A549 treated with dexamethasone at 1 μM for 4 hours (cell line): ENCODE data around the gene FANCG. TPM values are rescaled to one million over a fixed set of nuclear protein-coding genes. Genes with fewer than 3 reads are reported as not detected.

Experiments
- total RNA-seq: library from RNA; stranded (reverse); fragments of 200-300 nt; extraction: Qiagen RNA extraction; gene quantifications from 5 replicates; pipeline ENCODE4 v1.2.3, GENCODE V29; 2022

Gene FANCG
- total RNA-seq: 31.3 to 48.0 TPM (median 47.2 TPM) in 5 replicates

GRCh38 chr9:35079426-35080341 is at the start of gene FANCG:
FANCG (minus strand) TSS chr9:35079942; CDS start chr9:35079524, 418 bp downstream.

GRCh38 chr9:35115680-35116538 is 36.2 kb upstream of the FANCG start, which contains the start of gene ATOSB:
ATOSB (minus strand) TSS chr9:35115862; CDS start chr9:35108274, 7,588 bp downstream.

GRCh38 chr9:35102769-35103659 is 23.3 kb upstream of the FANCG start, which contains the start of gene STOML2:
STOML2 (minus strand) TSS chr9:35103131; CDS start chr9:35103094, 37 bp downstream.

GRCh38 chr9:35096035-35096849 is 16.5 kb upstream of the FANCG start, which contains the start of gene PIGO:
PIGO (minus strand) TSS chr9:35096591; CDS start chr9:35095565, 1,026 bp downstream.

GRCh38 chr9:35072461-35073278 is 7.1 kb downstream of the FANCG start, which contains the start of gene VCP:
VCP (minus strand) TSS chr9:35072625; CDS start chr9:35072353, 272 bp downstream.

Other genes with a start within 250 kb of the FANCG start
- gene PHF24, start 121.7 kb downstream of the FANCG start, total RNA-seq: 0.08 to 0.19 TPM (median 0.14 TPM) in 5 replicates
- 11.7 to 13.9 TPM (median 13.0 TPM) in 5 replicates for gene DNAJB5, start 90.2 kb downstream of the FANCG start, total RNA-seq
- 233 to 308 TPM (median 293 TPM) in 5 replicates for gene VCP, start 7.3 kb downstream of the FANCG start, total RNA-seq
- gene PIGO, start 16.6 kb upstream of the FANCG start, total RNA-seq: 36.4 to 47.2 TPM (median 46.2 TPM) in 5 replicates
- 200 to 254 TPM (median 236 TPM) in 5 replicates for gene STOML2, start 23.2 kb upstream of the FANCG start, total RNA-seq
- 8.8 to 14.3 TPM (median 11.8 TPM) in 5 replicates for gene ATOSB, start 35.9 kb upstream of the FANCG start, total RNA-seq
- gene UNC13B, start 82.1 kb upstream of the FANCG start, total RNA-seq: 9.2 to 13.5 TPM (median 12.8 TPM) in 5 replicates